GM12875 (cell line): ENCODE data around the gene TAPT1.
"Not testable (repeated sequence)": the region's sequence is repeated elsewhere in the genome, so short reads cannot be mapped to it uniquely, and the experiment has no call there.

Source experiments
- H3K4me3 ChIP-seq: one replicate; pipeline ENCODE4 v1.5.1; 2011; ENCODE audit warnings: low read depth, low read length, control low read depth
- TF ChIP-seq, protein P1 (sequence below): IDR thresholded peaks from 2 replicates; pipeline ENCODE4 v1.5.1; 2011; ENCODE audit warnings: low read depth, mild to moderate bottlenecking, control low read depth, inconsistent platforms, low read length, moderate library complexity, borderline replicate concordance; ENCODE audit not compliant: insufficient read depth

Gene TAPT1

DNA sequence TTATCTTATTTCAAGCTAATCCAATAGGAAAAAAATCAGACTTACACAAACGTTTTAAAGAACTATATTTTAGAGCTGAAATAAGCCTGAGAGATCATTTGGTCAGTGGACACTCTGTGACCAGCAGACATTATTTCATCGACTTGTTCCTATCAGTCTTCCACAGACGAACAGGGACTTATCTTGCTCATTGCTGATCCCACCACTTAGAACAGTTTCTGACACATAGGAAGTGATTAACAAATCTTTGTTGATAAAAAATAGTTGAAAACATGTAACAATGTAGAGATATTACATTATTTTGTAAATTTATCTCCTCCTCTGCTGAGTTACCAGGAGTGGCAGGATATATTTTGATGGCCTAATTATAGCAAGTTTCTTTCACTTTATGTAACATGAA is 65.8 kb downstream of the TAPT1 start:
- no peak overlapping the region for H3K4me3 ChIP-seq
- TF ChIP-seq, protein P1, sequence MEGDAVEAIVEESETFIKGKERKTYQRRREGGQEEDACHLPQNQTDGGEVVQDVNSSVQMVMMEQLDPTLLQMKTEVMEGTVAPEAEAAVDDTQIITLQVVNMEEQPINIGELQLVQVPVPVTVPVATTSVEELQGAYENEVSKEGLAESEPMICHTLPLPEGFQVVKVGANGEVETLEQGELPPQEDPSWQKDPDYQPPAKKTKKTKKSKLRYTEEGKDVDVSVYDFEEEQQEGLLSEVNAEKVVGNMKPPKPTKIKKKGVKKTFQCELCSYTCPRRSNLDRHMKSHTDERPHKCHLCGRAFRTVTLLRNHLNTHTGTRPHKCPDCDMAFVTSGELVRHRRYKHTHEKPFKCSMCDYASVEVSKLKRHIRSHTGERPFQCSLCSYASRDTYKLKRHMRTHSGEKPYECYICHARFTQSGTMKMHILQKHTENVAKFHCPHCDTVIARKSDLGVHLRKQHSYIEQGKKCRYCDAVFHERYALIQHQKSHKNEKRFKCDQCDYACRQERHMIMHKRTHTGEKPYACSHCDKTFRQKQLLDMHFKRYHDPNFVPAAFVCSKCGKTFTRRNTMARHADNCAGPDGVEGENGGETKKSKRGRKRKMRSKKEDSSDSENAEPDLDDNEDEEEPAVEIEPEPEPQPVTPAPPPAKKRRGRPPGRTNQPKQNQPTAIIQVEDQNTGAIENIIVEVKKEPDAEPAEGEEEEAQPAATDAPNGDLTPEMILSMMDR, result no peak

DNA sequence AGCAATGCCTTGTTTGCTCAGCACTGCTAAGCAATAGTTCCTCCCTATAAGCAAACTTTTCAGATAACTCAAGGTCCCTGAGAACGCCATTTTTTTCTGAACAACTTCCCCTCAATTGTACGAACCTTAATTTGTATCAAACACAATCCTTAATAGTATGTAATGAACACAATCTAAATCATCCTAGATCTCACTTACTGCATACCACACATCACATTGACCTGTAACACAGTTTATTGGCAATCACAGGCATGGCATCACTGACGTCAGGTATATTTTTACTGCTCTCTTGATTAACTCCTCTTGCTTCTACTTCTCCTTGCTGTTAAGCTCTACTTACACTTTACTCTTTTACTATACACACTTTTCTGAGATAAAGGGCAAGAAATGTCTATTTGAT is 67.0 kb downstream of the TAPT1 start:
- TF ChIP-seq, protein P1, result no peak

DNA sequence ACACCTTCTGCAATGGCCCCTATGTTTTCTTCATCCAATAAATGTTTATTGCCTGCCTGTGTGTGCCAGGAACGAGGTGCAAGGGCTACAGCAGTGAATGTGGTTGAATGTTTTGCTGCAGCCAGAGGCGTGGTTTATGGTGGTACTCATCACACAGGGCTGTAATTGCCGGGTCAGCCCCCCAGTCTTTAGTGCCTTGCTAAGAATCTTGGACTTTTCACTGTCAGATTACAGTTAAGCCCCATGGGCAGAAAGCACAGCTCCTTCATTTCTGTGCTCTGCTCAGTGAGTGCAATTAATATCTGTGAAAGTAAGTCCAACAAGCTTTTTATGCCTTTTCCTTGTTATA is 67.8 kb downstream of the TAPT1 start:
- H3K4me3 ChIP-seq, result no peak overlapping the region
- TF ChIP-seq, protein P1, result no peak

More for the DNA sequence above, 67.0 kb downstream of the TAPT1 start:
- H3K4me3 ChIP-seq, result no peak overlapping the region

DNA sequence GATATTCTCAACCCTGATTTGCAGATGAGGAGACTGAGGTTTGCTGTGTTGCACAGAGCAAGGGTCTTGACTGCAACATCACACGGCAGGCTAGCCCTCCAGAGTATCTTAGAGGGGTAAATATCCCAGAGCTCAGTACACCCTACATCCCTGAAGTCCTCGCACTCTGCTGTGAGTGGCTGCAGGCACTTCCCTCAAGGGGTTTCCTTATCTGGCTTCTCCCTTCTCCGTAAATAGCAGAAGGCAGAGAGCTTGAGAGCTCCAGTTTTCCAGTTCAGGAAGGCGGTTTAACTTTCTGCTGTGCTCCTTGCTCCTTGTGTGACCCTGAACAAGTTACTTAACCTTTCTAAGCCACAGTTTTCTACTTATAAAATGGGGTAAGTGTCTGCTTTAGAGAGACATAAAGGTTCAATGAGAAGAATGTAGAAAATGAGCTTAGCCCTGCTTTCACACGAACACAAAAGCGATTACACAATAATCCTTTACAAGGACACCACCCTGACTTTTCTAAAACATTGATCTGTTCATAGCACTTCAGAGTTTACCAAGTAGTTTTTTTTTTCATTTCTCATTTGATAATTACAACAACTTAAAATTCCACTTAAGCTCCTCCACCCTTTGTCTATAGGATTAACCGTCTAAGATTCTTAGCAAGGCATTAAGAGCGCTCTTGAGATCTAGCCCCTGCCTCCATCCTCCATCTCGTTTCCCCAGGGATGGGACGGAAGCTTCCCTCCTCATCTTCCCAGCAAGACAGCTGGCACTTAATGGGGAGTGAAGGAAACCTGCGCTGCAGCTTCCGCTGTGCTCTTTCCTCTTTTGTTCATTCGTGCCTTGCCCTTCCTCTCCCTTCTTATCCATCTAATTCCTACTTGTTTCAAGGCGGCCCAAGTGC is 68.4 kb downstream of the TAPT1 start:
- H3K4me3 ChIP-seq, result no peak overlapping the region
- TF ChIP-seq, protein P1, result no peak

DNA sequence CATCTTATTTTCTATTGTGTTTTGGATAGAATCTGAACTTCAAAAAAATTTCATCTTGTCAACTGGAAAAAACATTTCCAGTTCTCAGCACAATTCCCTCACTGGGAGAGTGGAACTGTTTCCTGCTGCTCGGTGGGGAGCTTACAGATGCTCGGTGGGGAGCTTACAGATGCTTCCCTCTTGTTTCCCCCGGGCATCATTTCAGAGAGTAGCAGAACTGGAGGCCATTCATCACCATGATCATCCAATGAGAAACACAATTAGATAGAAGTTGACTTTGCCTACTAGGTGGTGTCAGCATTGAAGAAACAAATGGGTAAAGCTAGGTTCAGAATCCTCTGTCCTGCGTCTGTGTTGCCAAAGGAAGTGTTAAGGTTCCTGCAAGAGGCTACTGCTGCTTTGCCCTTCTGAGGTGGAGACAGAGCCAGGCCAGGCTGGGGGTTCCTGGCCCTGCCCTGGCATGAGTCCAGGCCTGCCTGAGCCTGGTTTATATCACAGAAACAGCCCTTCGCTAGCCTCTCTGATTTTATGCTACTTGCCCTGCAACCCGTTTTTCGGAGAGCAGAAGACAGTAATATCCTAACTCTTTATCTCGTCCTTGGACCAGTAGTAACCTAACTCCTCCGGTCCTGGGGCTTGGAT is 70.6 kb downstream of the TAPT1 start:
- H3K4me3 ChIP-seq, result no peak overlapping the region
- TF ChIP-seq, protein P1, result no peak

DNA sequence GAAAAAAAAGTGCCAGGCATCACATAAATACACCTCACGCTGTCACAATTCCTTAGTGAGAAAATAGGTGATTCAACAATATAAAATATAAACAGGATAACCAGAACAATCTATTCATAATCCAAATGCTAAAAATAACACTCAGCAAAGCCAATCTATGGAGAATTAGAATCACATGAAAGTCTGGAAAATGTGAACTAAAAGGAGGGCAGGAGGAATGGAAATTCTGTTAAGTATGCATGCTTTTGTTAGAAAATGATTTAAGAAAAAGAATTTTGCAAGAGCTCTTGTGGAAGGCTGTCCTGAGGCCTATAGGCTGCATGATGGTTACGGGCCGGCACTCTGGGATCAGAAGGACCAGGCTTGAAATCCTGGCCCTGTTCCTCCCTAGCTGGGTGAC is 71.8 kb downstream of the TAPT1 start:
- TF ChIP-seq, protein P1, result no peak
- no peak overlapping the region for H3K4me3 ChIP-seq

DNA sequence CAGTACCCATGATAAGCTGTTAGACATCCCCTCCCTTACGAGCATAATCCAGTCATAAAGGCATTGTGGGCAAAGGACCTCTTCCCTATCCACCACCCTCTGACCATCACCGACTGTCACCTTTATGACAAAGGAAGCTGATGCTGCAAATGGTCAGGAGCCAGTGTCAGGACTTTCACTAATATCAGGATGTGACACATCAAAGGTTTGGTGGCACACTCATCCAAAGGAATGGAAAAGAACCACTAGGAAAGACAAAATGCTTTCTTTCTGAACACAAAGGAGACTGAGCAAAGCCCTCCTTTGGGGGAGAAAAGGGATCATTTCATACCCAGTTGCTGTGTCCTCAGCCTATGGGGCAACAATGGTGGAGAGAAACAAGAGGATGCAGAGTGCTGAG is 75.6 kb downstream of the TAPT1 start:
- H3K4me3 ChIP-seq, result no peak overlapping the region
- TF ChIP-seq, protein P1, result no peak

DNA sequence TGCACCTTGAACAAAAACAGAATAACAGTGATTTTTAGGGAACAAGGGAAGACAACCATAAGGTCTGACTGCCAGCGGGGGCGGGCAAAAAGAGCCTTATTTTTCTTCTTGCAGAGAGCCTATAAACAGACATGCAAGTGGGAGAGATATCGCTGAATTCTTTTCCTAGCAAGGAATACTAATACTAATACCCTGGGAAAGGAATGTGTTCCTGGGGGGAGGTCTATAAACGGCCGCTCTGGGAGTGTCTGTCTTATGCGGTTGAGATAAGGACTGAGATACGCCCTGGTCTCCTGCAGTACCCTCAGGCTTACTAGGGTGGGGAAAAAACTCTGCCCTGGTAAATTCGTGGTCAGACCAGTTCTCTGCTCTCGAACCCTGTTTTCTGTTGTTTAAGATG is 81.4 kb downstream of the TAPT1 start:
- not testable (repeated sequence) for H3K4me3 ChIP-seq
